ENCODE measurements around the gene MT1F. TPM values are rescaled to one million over a fixed set of nuclear protein-coding genes. Genes with fewer than 3 reads are reported as not detected.

The MT1F gene
- total and polyA plus RNA-seq, 2 donors (not counting 1 experiment from before 2014, with no cell fraction given), result 2.1 to 3.2 TPM

DNA sequence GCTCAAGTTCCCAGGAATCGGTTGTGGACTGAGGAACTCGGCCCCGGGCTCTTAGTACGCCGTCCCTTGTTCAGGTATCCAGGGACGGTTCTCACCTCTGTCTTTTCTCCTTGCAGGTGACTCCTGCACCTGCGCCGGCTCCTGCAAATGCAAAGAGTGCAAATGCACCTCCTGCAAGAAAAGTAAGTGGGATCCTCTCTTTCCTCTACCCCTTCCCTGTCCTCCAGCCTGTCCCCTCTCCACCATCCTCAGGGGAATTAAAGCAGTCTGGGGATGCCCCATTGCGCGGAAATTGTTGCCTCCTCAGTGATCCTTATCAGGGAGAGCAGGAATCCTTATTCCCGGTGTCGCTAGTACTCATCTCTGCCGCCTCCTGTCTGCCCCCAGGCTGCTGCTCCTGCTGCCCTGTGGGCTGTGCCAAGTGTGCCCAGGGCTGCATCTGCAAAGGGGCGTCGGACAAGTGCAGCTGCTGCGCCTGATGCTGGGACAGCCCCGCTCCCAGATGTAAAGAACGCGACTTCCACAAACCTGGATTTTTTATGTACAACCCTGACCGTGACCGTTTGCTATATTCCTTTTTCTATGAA lies 48.8 kb upstream of the MT1F start:
- H3K9me3 ChIP-seq (ENCODE audit: control insufficient read depth, insufficient read depth, low read depth, low read length), result no peaks in the 10 kb centered on the region
- no peaks in the 10 kb centered on the region for H4K20me1 ChIP-seq (ENCODE audit: control insufficient read depth, extremely low read depth, insufficient read depth, low read length)
- peaks cover 42% of the 10 kb centered on the region for H3K4me1 ChIP-seq (ENCODE audit: control insufficient read depth, extremely low read depth, insufficient read depth, low read length)
- peak overlapping the region; percentile 90 for H3K4me2 ChIP-seq (ENCODE audit: extremely low read depth, insufficient read depth, low read length)
- H3K36me3 ChIP-seq (ENCODE audit: control insufficient read depth, insufficient read depth, low read length), result no peaks in the 10 kb centered on the region
- no peaks in the 10 kb centered on the region for H3K27me3 ChIP-seq (ENCODE audit: control insufficient read depth, insufficient read depth, low read length)
- peaks cover 11% of the 10 kb centered on the region for H3K79me2 ChIP-seq (ENCODE audit: control insufficient read depth, insufficient read depth, low read length)
- peak overlapping the region; percentile 80 for H3K9ac ChIP-seq (ENCODE audit: insufficient read depth, low read length)
- no peak for TF ChIP-seq EZH2 (IDR thresholded peaks at IDR 0.05; ENCODE audit: low read length, missing control alignments)
- TF ChIP-seq, protein P1, sequence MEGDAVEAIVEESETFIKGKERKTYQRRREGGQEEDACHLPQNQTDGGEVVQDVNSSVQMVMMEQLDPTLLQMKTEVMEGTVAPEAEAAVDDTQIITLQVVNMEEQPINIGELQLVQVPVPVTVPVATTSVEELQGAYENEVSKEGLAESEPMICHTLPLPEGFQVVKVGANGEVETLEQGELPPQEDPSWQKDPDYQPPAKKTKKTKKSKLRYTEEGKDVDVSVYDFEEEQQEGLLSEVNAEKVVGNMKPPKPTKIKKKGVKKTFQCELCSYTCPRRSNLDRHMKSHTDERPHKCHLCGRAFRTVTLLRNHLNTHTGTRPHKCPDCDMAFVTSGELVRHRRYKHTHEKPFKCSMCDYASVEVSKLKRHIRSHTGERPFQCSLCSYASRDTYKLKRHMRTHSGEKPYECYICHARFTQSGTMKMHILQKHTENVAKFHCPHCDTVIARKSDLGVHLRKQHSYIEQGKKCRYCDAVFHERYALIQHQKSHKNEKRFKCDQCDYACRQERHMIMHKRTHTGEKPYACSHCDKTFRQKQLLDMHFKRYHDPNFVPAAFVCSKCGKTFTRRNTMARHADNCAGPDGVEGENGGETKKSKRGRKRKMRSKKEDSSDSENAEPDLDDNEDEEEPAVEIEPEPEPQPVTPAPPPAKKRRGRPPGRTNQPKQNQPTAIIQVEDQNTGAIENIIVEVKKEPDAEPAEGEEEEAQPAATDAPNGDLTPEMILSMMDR (conservative IDR thresholded peaks at IDR 0.05 in 1 of 2, IDR thresholded peaks at IDR 0.05 in 1 of 2; ENCODE audit: low read depth in 1 of 2, low read length in 2 of 2), result no peak
- H3K4me3 ChIP-seq (replicated peaks in 1 of 4; ENCODE audit: control extremely low read depth in 1 of 4, insufficient read depth in 1 of 4, low read depth in 3 of 4, low read length in 4 of 4), result peak overlapping the region; percentile 81 to 85 (median 84)
- peak overlapping the region; percentile 99 for H3K27ac ChIP-seq (ENCODE audit: insufficient read depth, low read length)
- no peak for DNase-seq (ENCODE audit: low read depth in 2 of 2)
- H2AFZ ChIP-seq (ENCODE audit: low read length), result no peak overlapping the region

DNA sequence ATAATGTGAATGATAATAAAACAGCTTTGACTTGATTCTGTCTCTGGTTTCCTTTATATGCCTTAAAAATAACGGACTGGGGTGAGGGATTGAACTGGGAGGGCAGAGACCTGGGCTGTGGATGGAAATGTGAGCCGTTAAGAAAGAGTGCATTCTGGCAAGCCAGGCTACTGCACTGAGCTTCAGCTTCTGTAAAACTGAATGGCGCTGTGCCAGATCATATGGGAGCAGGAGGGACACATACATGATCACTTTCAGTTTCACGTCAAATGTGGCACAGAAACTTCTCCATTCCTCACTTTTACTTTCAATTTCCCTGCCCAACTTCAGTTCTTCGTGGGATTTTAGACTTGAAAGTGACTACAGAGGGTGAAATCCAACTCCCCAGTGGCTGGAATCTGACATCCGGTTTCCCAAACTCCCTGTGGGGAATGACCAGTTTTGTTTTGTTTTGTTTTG lies 48.3 kb upstream of the MT1F start:
- H3K4me1 ChIP-seq (ENCODE audit: control insufficient read depth, extremely low read depth, insufficient read depth, low read length), result peaks cover 45% of the 10 kb centered on the region

DNA sequence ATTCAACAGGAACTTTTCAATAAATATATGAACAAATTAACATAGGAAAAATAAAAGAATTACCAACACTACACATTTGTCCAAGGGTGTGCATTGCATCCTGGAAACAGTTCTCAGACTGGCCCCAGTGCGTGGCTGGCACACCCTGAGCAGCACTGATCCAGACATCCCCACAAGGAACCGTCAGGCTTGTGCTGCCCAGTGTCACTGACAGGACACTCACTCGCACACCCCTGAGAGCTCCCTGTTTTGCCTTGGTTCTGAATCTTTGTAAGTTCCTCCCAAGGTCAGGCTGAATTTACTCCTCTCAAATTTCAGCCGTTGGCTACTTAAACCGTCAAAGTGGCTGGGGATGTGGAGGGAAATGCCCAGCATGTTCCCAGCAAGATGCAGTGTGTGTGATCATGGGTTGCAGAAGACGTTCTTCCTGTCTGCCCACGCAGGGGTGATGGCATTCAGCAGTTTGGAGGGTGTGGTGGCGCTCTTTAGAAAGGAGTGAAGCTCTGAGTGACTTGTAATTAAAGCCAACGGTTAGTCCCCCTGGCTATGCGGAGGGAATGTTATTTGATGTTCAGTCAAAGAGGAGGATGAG lies 47.6 kb upstream of the MT1F start:
- TF ChIP-seq EZH2 (IDR thresholded peaks at IDR 0.05; ENCODE audit: low read length, missing control alignments), result no peak
- TF ChIP-seq, protein P1 (conservative IDR thresholded peaks at IDR 0.05 in 1 of 2, IDR thresholded peaks at IDR 0.05 in 1 of 2; ENCODE audit: low read depth in 1 of 2, low read length in 2 of 2), result no peak
- Histone ChIP-seq H3K9me3 (ENCODE audit: control insufficient read depth, insufficient read depth, low read depth, low read length) (no peaks in the 10 kb centered on the region), H3K4me3 (replicated peaks in 1 of 4; ENCODE audit: control extremely low read depth in 1 of 4, insufficient read depth in 1 of 4, low read depth in 3 of 4, low read length in 4 of 4) (peak overlapping the region; percentile 38 to 85 (median 82)), H3K9ac (ENCODE audit: insufficient read depth, low read length) (peak overlapping the region; percentile 80), H2AFZ (ENCODE audit: low read length) (no peak overlapping the region), H3K27ac (ENCODE audit: insufficient read depth, low read length) (peak overlapping the region; percentile 99), H3K4me2 (ENCODE audit: extremely low read depth, insufficient read depth, low read length) (peak overlapping the region; percentile 90), H3K36me3 (ENCODE audit: control insufficient read depth, insufficient read depth, low read length) (no peaks in the 10 kb centered on the region), H3K27me3 (ENCODE audit: control insufficient read depth, insufficient read depth, low read length) (no peaks in the 10 kb centered on the region), H4K20me1 (ENCODE audit: control insufficient read depth, extremely low read depth, insufficient read depth, low read length) (no peaks in the 10 kb centered on the region), H3K4me1 (ENCODE audit: control insufficient read depth, extremely low read depth, insufficient read depth, low read length) (peaks cover 48% of the 10 kb centered on the region), H3K79me2 (ENCODE audit: control insufficient read depth, insufficient read depth, low read length) (peaks cover 11% of the 10 kb centered on the region)
- peak; percentile 90 to 96 for DNase-seq (ENCODE audit: low read depth in 2 of 2)

More for the DNA sequence above, 48.3 kb upstream of the MT1F start:
- Histone ChIP-seq H2AFZ (ENCODE audit: low read length) (no peak overlapping the region), H3K4me2 (ENCODE audit: extremely low read depth, insufficient read depth, low read length) (peak overlapping the region; percentile 90), H4K20me1 (ENCODE audit: control insufficient read depth, extremely low read depth, insufficient read depth, low read length) (no peaks in the 10 kb centered on the region), H3K36me3 (ENCODE audit: control insufficient read depth, insufficient read depth, low read length) (no peaks in the 10 kb centered on the region), H3K4me3 (replicated peaks in 1 of 4; ENCODE audit: control extremely low read depth in 1 of 4, insufficient read depth in 1 of 4, low read depth in 3 of 4, low read length in 4 of 4) (peak overlapping the region; percentile 81 to 85 (median 84)), H3K9ac (ENCODE audit: insufficient read depth, low read length) (peak overlapping the region; percentile 80), H3K27ac (ENCODE audit: insufficient read depth, low read length) (peak overlapping the region; percentile 99), H3K79me2 (ENCODE audit: control insufficient read depth, insufficient read depth, low read length) (peaks cover 11% of the 10 kb centered on the region), H3K27me3 (ENCODE audit: control insufficient read depth, insufficient read depth, low read length) (no peaks in the 10 kb centered on the region), H3K9me3 (ENCODE audit: control insufficient read depth, insufficient read depth, low read depth, low read length) (no peaks in the 10 kb centered on the region)
- DNase-seq (ENCODE audit: low read depth in 2 of 2), result peak; percentile 85 to 94
- no peak for TF ChIP-seq EZH2 (IDR thresholded peaks at IDR 0.05; ENCODE audit: low read length, missing control alignments)
- TF ChIP-seq, protein P1 (conservative IDR thresholded peaks at IDR 0.05 in 1 of 2, IDR thresholded peaks at IDR 0.05 in 1 of 2; ENCODE audit: low read depth in 1 of 2, low read length in 2 of 2), result peak in 1 of 2 donors; percentile 24

All from fibroblast of lung (primary cell).